Heart right ventricle (tissue), 16 donors: Measurements from ENCODE around the gene NPAS2. TPM values are rescaled to one million over a fixed set of nuclear protein-coding genes. Genes with fewer than 3 reads are reported as not detected.

Source experiments
- ATAC-seq, 8 donors: fragments of 200-7000 bp; cut with Tn5 transposase; one replicate each; pipeline ENCODE4 v1.9.1; 2020; ENCODE audit warnings: mild to moderate bottlenecking in 8 of 8, moderate library complexity in 8 of 8, moderate number of reproducible peaks in 1 of 8
- DNase-seq, 2 donors: peaks; one replicate each; pipeline ENCODE4 v3.0.0-alpha.2; 2020
- H3K27ac ChIP-seq, 10 donors: fragments of 200-600 bp; sonication (generic) in 2 of 10; one replicate each; pipeline versions ENCODE4 v1.5.0 to v1.8.0; 2020 to 2022; ENCODE audit warnings: mild to moderate bottlenecking in 3 of 10
- H3K27me3 ChIP-seq, 7 donors: fragments of 200-600 bp; one replicate each; pipeline ENCODE4 v1.8.0; 2021 to 2022; ENCODE audit warnings: mild to moderate bottlenecking in 2 of 7
- H3K36me3 ChIP-seq, 9 donors: fragments of 200-600 bp; sonication (generic) in 1 of 9; one replicate each; pipeline versions ENCODE4 v1.5.0 to v1.8.0; 2020 to 2022; ENCODE audit warnings: mild to moderate bottlenecking in 2 of 9
- H3K4me1 ChIP-seq, 9 donors: fragments of 200-600 bp; sonication (generic) in 1 of 9; one replicate each; pipeline versions ENCODE4 v1.5.0 to v1.8.0; 2020 to 2022; ENCODE audit warnings: mild to moderate bottlenecking in 4 of 9
- H3K4me3 ChIP-seq, 10 donors: fragments of 200-600 bp; sonication (generic) in 2 of 10; one replicate each; pipeline versions ENCODE4 v1.5.0 to v1.8.0; 2020 to 2022; ENCODE audit warnings: mild to moderate bottlenecking in 7 of 10, moderate library complexity in 2 of 10
- H3K9me3 ChIP-seq, 11 donors: fragments of 200-600 bp in 10 of 11; sonication (generic) in 2 of 11; one replicate each; pipeline versions ENCODE4 v1.5.0 to v1.8.0; 2013 to 2022; ENCODE audit warnings: mild to moderate bottlenecking in 2 of 11, control low read depth in 1 of 11, moderate library complexity in 1 of 11
- WGBS, 2 donors: extraction: QIAGEN DNeasy Blood & Tissue Kit; methylation state at CpG; one replicate each; pipeline ENCODE4 v1.1.7; 2013; ENCODE audit warnings: inconsistent platforms in 1 of 2; 5-methylcytosine and 5-hydroxymethylcytosine counted together
- intact Hi-C, 10 donors: fragments of 100-400 bp; cut with DNase I; formaldehyde crosslinking; loops; one replicate each; pipeline versions ENCODE4 v1.11.1 to v1.14.2; 2022
- polyA plus RNA-seq, 2 donors: library from polyadenylated mRNA; stranded (reverse); fragments of 200-250 nt; gene quantifications; one replicate each; pipeline ENCODE4 v1.2.3, GENCODE V29; 2013
- total RNA-seq, 10 donors: library from RNA; stranded (reverse); fragmentation: NEBNext Ultra II Directional in 3 of 10; extraction: Animal tissue kit (Norgen Biotek cat#: 25700) in 3 of 10; gene quantifications; one replicate each; pipeline versions ENCODE4 v1.2.1 to v1.2.4, GENCODE V29; 2021 to 2023
- TF ChIP-seq, protein P1 (sequence below), 9 donors: fragments of 200-600 bp; sonication (generic) in 2 of 9; IDR thresholded peaks; one replicate each; pipeline versions ENCODE4 v1.5.0 to v1.8.0; 2021 to 2022; ENCODE audit warnings: antibody characterized with exemption in 9 of 9, mild to moderate bottlenecking in 5 of 9, moderate library complexity in 1 of 9
- donor health status: Arrhythmogenic right ventricular cardiomyopathy.
- donor health status: ischemic (EF 13 %, LVEDD 7.1; RV severe dilation, severe dysfunction).
- donor health status: healthy with polysubstance abuse.
- donor health status: DM: no; HTN: yes; CAD: no.
- donor health status: DM: no; HTN: no; CAD: no.
- donor health status: ischemic (EF 25% LVEDD 6.9; RV normal size, moderate dysfunction).
- donor health status: ischemic (EF 25% LVEDD 5.7; RV mildly dilated, moderate dysfunction).
- donor health status: healthy.
- donor health status: DM: yes; HTN: yes; CAD: no.
- donor health status: Ischemic cardiomyopathy.
- donor health status: ischemic (EF 35%, LVEDD 5.7; RV mildly dilated, moderate dysfunction).
- donor health status: nonischemic (EF 11% LVEDD 7.7; RV severe dilation, severe dysfunction).
- donor health status: DM: yes; HTN: yes; CAD: no.
- donor health status: PGD.
- donor health status: ischemic (EF 29% LVEDD 5.4; RV normal size, mild dysfunction).
- donor health status: nonischemic (EF 23%, LVEDD 6.1; RV moderate dilation, normal function).

Gene NPAS2
- total and polyA plus RNA-seq, 12 donors = 32.1 to 70.1 (median 41.2) TPM

DNA sequence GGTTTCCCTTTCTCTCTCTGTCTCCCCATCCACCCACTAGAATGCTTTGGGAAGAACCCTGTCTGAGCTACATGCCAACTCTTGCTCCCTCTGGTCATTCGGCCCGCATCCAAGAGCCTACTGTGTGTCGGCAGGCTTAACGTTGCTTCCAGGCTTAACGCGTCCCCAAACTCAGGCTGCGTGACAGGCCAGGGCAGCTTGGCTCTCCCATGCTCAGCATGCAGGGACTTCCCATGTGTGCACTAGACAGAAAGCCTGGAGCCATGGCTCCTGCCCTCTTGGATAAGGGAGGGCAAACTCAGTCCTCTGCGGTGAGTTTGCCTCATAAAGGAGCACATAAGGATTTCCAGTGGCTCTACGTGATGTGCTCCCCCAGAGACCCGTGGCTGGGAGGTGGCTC lies 225.4 kb downstream of the NPAS2 start:
- Histone ChIP-seq H3K9me3 (peaks cover 0 to 4% (median 0%) of the 10 kb centered on the region in 11 donors), H3K27me3 (no peaks in the 10 kb centered on the region), H3K27ac (no peak overlapping the region), H3K4me1 (peaks cover 0 to 54% (median 23%) of the 10 kb centered on the region in 9 donors), H3K4me3 (no peak overlapping the region), H3K36me3 (peaks cover 0 to 61% (median 16%) of the 10 kb centered on the region in 9 donors)
- WGBS, 2 donors = 95 to 97% methylated on average over 10 of the region's 10 CpGs
- ATAC-seq (no peak), DNase-seq (no peak)
- TF ChIP-seq, protein P1, sequence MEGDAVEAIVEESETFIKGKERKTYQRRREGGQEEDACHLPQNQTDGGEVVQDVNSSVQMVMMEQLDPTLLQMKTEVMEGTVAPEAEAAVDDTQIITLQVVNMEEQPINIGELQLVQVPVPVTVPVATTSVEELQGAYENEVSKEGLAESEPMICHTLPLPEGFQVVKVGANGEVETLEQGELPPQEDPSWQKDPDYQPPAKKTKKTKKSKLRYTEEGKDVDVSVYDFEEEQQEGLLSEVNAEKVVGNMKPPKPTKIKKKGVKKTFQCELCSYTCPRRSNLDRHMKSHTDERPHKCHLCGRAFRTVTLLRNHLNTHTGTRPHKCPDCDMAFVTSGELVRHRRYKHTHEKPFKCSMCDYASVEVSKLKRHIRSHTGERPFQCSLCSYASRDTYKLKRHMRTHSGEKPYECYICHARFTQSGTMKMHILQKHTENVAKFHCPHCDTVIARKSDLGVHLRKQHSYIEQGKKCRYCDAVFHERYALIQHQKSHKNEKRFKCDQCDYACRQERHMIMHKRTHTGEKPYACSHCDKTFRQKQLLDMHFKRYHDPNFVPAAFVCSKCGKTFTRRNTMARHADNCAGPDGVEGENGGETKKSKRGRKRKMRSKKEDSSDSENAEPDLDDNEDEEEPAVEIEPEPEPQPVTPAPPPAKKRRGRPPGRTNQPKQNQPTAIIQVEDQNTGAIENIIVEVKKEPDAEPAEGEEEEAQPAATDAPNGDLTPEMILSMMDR (IDR thresholded peaks at IDR 0.05) = no peak
- intact Hi-C loops = loop anchor here in 1 of 10 donors (5.0 kb wide), 1 partner anchor 92 kb away; no protein-coding TSS in a partner anchor

Other genes starting within 250 kb of the NPAS2 start
- gene RPL31, start 182.2 kb downstream of the NPAS2 start, total RNA-seq = 100 to 1,000 TPM; 610 to 902 (median 663) TPM
- gene RPL31, start 182.2 kb downstream of the NPAS2 start, polyA plus RNA-seq = 1,000 to 10,000 TPM; 2,707 to 4,595 TPM